ENCODE data around the gene PRKACA. TPM values are rescaled to one million over a fixed set of nuclear protein-coding genes. Genes with fewer than 3 reads are reported as not detected.

The PRKACA gene
- polyA plus RNA-seq, 2 of the 4 experiments (the other 2 are of a cell fraction) = 10.0 to 40.9 TPM

DNA sequence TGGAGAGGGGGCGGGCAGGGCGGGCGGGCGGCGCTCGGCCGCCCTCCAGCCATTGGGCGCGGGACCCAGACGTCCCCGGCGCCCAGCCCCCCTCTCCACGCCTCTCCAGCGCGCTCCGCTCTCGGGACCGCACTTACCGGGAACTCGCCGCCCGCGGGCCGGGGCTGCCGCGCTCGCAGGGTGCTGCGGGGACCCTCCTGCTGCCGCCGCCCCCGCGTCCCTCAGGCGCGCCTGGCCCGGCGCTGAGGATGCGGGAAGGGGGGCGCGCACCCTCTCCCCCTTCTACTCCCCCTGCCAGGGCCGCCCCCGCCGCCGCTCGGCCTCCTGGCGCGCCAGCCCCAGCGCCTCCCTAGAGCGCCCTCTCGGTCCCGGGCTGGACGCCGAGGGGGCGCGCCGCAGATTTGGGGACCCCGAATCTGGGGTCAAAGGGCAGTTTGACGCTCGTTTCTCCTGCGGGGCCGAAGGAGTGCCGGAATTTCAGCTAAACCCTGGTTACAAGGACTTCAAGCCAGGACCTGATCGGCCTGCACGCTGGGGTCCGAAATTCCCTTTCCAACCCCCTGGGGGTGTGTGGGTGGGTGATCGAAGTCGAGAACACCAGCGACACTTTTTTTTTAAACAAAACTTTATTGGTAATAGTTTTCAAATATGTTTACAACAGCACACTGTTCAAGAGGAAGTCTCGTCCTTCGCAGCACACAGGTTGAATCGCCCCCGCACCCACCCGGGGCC lies 26.3 kb downstream of the PRKACA start (continued):
- peak; percentile 40; the same call in 2 of the 3 replicates for TF ChIP-seq CTCF (IDR thresholded peaks at IDR 0.05)
- no peak for TF ChIP-seq EHMT2 (IDR thresholded peaks at IDR 0.05; ENCODE audit: low read depth)
- no peak for TF ChIP-seq FOSB (CRISPR knock-in tag; IDR thresholded peaks at IDR 0.05)
- no peak for TF ChIP-seq NR3C1 (IDR thresholded peaks at IDR 0.05)
- no peak for TF ChIP-seq ZNF302 (CRISPR knock-in tag; IDR thresholded peaks at IDR 0.05)
- TF ChIP-seq NPAS2 (CRISPR knock-in tag; IDR thresholded peaks at IDR 0.05; ENCODE audit: borderline replicate concordance) = no peak
- peak in 1 of 2 experiments; percentile 66; a peak in 1 of 5 replicates for TF ChIP-seq JUN (IDR thresholded peaks at IDR 0.05)

GRCh38 chr19:14090509-14091080 lies 27.0 kb downstream of the PRKACA start, which contains the start of gene SAMD1:
SAMD1 (minus strand) TSS chr19:14090751.
- TF ChIP-seq CBX8 (IDR thresholded peaks at IDR 0.05) (no peak), SMC3 (IDR thresholded peaks at IDR 0.05) (no peak), SREBF2 (IDR thresholded peaks at IDR 0.05) (no peak), CEBPB (IDR thresholded peaks at IDR 0.05) (no peak), HOXB13 (CRISPR knock-in tag; IDR thresholded peaks at IDR 0.05; ENCODE audit: low read depth) (no peak), EP300 (IDR thresholded peaks at IDR 0.05) (no peak), KDM5A (IDR thresholded peaks at IDR 0.05) (no peak), HEYL (CRISPR knock-in tag; IDR thresholded peaks at IDR 0.05) (no peak), JUN (IDR thresholded peaks at IDR 0.05) (no peak), USF2 (IDR thresholded peaks at IDR 0.05) (no peak), CTCF (IDR thresholded peaks at IDR 0.05) (no peak), BHLHE40 (IDR thresholded peaks at IDR 0.05; ENCODE audit: low read depth, low read length) (no peak), MAZ (IDR thresholded peaks at IDR 0.05; ENCODE audit: borderline replicate concordance, low read depth, low read length) (no peak), MAFK (IDR thresholded peaks at IDR 0.05; ENCODE audit: partially characterized antibody) (no peak), ZNF302 (CRISPR knock-in tag; IDR thresholded peaks at IDR 0.05) (no peak), HOXB5 (CRISPR knock-in tag; IDR thresholded peaks at IDR 0.05) (no peak), RARB (CRISPR knock-in tag; IDR thresholded peaks at IDR 0.05) (no peak), EHF (CRISPR knock-in tag; IDR thresholded peaks at IDR 0.05) (no peak), NFE2L2 (conservative IDR thresholded peaks at IDR 0.05; ENCODE audit: low read length) (no peak)

More at GRCh38 chr19:14090509-14091080, 27.0 kb downstream of the PRKACA start, which contains the start of gene SAMD1:
- peak; percentile 58 to 67 for ATAC-seq
- Histone ChIP-seq H3K4me2 (peak within 1 kb of the TSS; percentile 76), H3K4me3 (peak within 1 kb of the TSS; percentile 87), H3K27ac (peak within 1 kb of the TSS; percentile 99), H3K4me1 (0 out of 3 replicates have a peak, but pooled peaks cover 4% of the 10 kb centered on the region), H3K9me3 (peaks cover 11% of the 10 kb centered on the region)
- POLR2A ChIA-PET = no interaction called here
- DNase-seq (ENCODE audit: low read depth in 1 of 2, low spot score in 1 of 2) = peak; percentile 51 to 90
- under 1% methylated on average over 26 of the region's 65 CpGs for WGBS (ENCODE audit: missing lambda C conversion rate)
- no peak for FAIRE-seq
- CTCF ChIA-PET = interaction anchor here (0.6 to 1.0 kb wide), 2 partner anchors 12 to 18 kb away, joined by 3 to 4 read pairs; no protein-coding TSS in a partner anchor

Measured in A549 (cell line).